Limb (tissue), 2 donors: ENCODE results near the gene EXOC4.
"Not testable (repeated sequence)": the region's sequence is repeated elsewhere in the genome, so short reads cannot be mapped to it uniquely, and the experiment has no call there.

ENCODE experiments used
- DNase-seq, 2 donors: peaks; one replicate each; pipeline ENCODE4 v3.0.0-alpha.2; 2016; ENCODE audit errors: extremely low spot score in 2 of 2

The EXOC4 gene

GRCh38 chr7:133314084-133314483 lies 61.2 kb downstream of the EXOC4 start:
- DNase-seq = no peak

- no peak for DNase-seq
Observed at GRCh38 chr7:133315332-133316040, 62.6 kb downstream of the EXOC4 start.

GRCh38 chr7:133319842-133320241 lies 67.0 kb downstream of the EXOC4 start:
- DNase-seq = no peak

GRCh38 chr7:133320891-133321290 lies 68.0 kb downstream of the EXOC4 start:
- no peak for DNase-seq

- DNase-seq = not testable (repeated sequence)
Observed at GRCh38 chr7:133321366-133321765, 68.5 kb downstream of the EXOC4 start.

GRCh38 chr7:133326745-133327144 lies 73.9 kb downstream of the EXOC4 start:
- not testable (repeated sequence) for DNase-seq

GRCh38 chr7:133328021-133328420 lies 75.1 kb downstream of the EXOC4 start:
- DNase-seq = not testable (repeated sequence)

GRCh38 chr7:133330085-133330484 lies 77.2 kb downstream of the EXOC4 start:
- no peak for DNase-seq

- DNase-seq = no peak
Observed at GRCh38 chr7:133331861-133332260, 79.0 kb downstream of the EXOC4 start.

- no peak for DNase-seq
Observed at GRCh38 chr7:133339772-133340171, 86.9 kb downstream of the EXOC4 start.

GRCh38 chr7:133344275-133344674 lies 91.4 kb downstream of the EXOC4 start:
- peak in 1 of 2 donors; percentile 18 for DNase-seq

GRCh38 chr7:133345690-133346421 lies 93.0 kb downstream of the EXOC4 start:
- no peak for DNase-seq

- DNase-seq = no peak
Observed at GRCh38 chr7:133348250-133348649, 95.4 kb downstream of the EXOC4 start.

- DNase-seq = no peak
Observed at GRCh38 chr7:133349101-133349500, 96.2 kb downstream of the EXOC4 start.

- no peak for DNase-seq
Observed at GRCh38 chr7:133352430-133352829, 99.6 kb downstream of the EXOC4 start.

GRCh38 chr7:133353775-133354174 lies 100.9 kb downstream of the EXOC4 start:
- no peak for DNase-seq

GRCh38 chr7:133354546-133355324 lies 101.9 kb downstream of the EXOC4 start:
- DNase-seq = no peak

- DNase-seq = no peak
Observed at GRCh38 chr7:133355325-133355708, 102.4 kb downstream of the EXOC4 start.

- no peak for DNase-seq
Observed at GRCh38 chr7:133355822-133356221, 102.9 kb downstream of the EXOC4 start.

GRCh38 chr7:133358708-133359107 lies 105.8 kb downstream of the EXOC4 start:
- DNase-seq = no peak

- DNase-seq = no peak
Observed at GRCh38 chr7:133359449-133359848, 106.6 kb downstream of the EXOC4 start.

GRCh38 chr7:133360201-133360600 lies 107.3 kb downstream of the EXOC4 start:
- DNase-seq = no peak
